HepG2 (cell line): ENCODE data around the gene RABEPK. TPM values are rescaled to one million over a fixed set of nuclear protein-coding genes. Genes with fewer than 3 reads are reported as not detected.

Experiments
- ATF7 ChIP-seq, 2 experiments: fragments of 450-650 bp in 1 of 2; sonication (generic) in 1 of 2; formaldehyde crosslinking in 1 of 2; IDR thresholded peaks; 2 replicates each; pipeline versions ENCODE4 v1.4.0 to v1.6.1; 2016 to 2020; ENCODE audit warnings: antibody characterized with exemption in 1 of 2, mild to moderate bottlenecking in 1 of 2, missing genetic modification reagents in 1 of 2
- FOXO4 ChIP-seq: sonication (generic); formaldehyde crosslinking; conservative IDR thresholded peaks from 2 replicates; pipeline ENCODE4 v1.8.1; 2023; ENCODE audit warnings: missing genetic modification reagents
- KDM2A ChIP-seq: sonication (generic); formaldehyde crosslinking; IDR thresholded peaks from 2 replicates; pipeline ENCODE4 v1.4.0; 2020; ENCODE audit warnings: low read depth, missing genetic modification reagents, borderline replicate concordance
- KMT2B ChIP-seq: IDR thresholded peaks from 2 replicates; pipeline ENCODE4 v1.6.1; 2016; ENCODE audit warnings: missing genetic modification reagents, missing compliant biosample characterization
- MIER3 ChIP-seq: IDR thresholded peaks from 2 replicates; pipeline ENCODE4 v1.6.1; 2016; ENCODE audit warnings: missing compliant biosample characterization, borderline replicate concordance
- MTF1 ChIP-seq: sonication (generic); formaldehyde crosslinking; IDR thresholded peaks from 2 replicates; pipeline ENCODE4 v1.5.0; 2020; ENCODE audit warnings: missing genetic modification reagents
- NFAT5 ChIP-seq: sonication (generic); formaldehyde crosslinking; IDR thresholded peaks from 2 replicates; pipeline ENCODE4 v1.4.0; 2020; ENCODE audit warnings: missing genetic modification reagents
- SMARCE1 ChIP-seq: fragments of 450-650 bp; IDR thresholded peaks from 2 replicates; pipeline ENCODE4 v1.6.1; 2017; ENCODE audit warnings: borderline replicate concordance
- SNRNP70 ChIP-seq: fragments of 200-400 bp; formaldehyde crosslinking; IDR thresholded peaks from 2 replicates; pipeline ENCODE4 v1.6.1; 2017; ENCODE audit warnings: mild to moderate bottlenecking, low read depth, low read length, moderate library complexity
- TBX3 ChIP-seq: fragments of 450-650 bp; IDR thresholded peaks from 2 replicates; pipeline ENCODE4 v1.6.1; 2017; ENCODE audit warnings: antibody characterized with exemption, mild to moderate bottlenecking, inconsistent platforms, borderline replicate concordance
- THAP8 ChIP-seq: sonication (generic); formaldehyde crosslinking; IDR thresholded peaks from 2 replicates; pipeline ENCODE4 v1.5.1; 2020; ENCODE audit warnings: missing genetic modification reagents, mild to moderate bottlenecking, borderline replicate concordance
- ZBTB39 ChIP-seq: sonication (generic); formaldehyde crosslinking; IDR thresholded peaks from 2 replicates; pipeline ENCODE4 v1.5.0; 2020; ENCODE audit warnings: missing genetic modification reagents
- ZNF24 ChIP-seq: fragments of 450-650 bp; IDR thresholded peaks from 2 replicates; pipeline ENCODE4 v1.6.1; 2017; ENCODE audit warnings: antibody characterized with exemption, mild to moderate bottlenecking
- ZNF343 ChIP-seq: sonication (generic); formaldehyde crosslinking; IDR thresholded peaks from 2 replicates; pipeline ENCODE4 v1.4.0; 2020; ENCODE audit warnings: mild to moderate bottlenecking, missing genetic modification reagents
- ZNF44 ChIP-seq: sonication (generic); formaldehyde crosslinking; IDR thresholded peaks from 2 replicates; pipeline ENCODE4 v1.5.1; 2020; ENCODE audit warnings: mild to moderate bottlenecking, missing genetic modification reagents
- ZNF547 ChIP-seq: sonication (generic); formaldehyde crosslinking; IDR thresholded peaks from 2 replicates; pipeline ENCODE4 v1.5.1; 2020; ENCODE audit warnings: mild to moderate bottlenecking, missing genetic modification reagents
- ZNF567 ChIP-seq: sonication (generic); formaldehyde crosslinking; IDR thresholded peaks from 2 replicates; pipeline ENCODE4 v1.8.1; 2023; ENCODE audit warnings: mild to moderate bottlenecking, missing genetic modification reagents, borderline replicate concordance
- ZNF652 ChIP-seq: IDR thresholded peaks from 2 replicates; pipeline ENCODE4 v1.6.1; 2016; ENCODE audit warnings: low read depth, borderline replicate concordance
- ZNF747 ChIP-seq: sonication (generic); formaldehyde crosslinking; IDR thresholded peaks from 2 replicates; pipeline ENCODE4 v1.8.1; 2023; ENCODE audit warnings: missing genetic modification reagents, mild to moderate bottlenecking, borderline replicate concordance
- ZSCAN9 ChIP-seq: IDR thresholded peaks from 2 replicates; pipeline ENCODE4 v1.6.1; 2016; ENCODE audit warnings: borderline replicate concordance
- polyA plus RNA-seq, 8 experiments: library from polyadenylated mRNA; depleted of rRNA in 3 of 8; stranded (reverse) in 7 of 8; unstranded in 1 of 8; fragments of >200 nt; fragmentation: Illumina TruSeq in 4 of 8; extraction: Trizol in 4 of 8; gene quantifications; 2 replicates each; pipeline versions ENCODE4 v1.2.1 to v1.2.3, GENCODE V29; 2011 to 2016; ENCODE audit warnings: low read depth in 4 of 8, missing spikeins in 1 of 8, mixed read lengths in 1 of 8; ENCODE audit not compliant: insufficient read depth in 1 of 8
- total RNA-seq, 5 experiments: library from RNA; depleted of rRNA; stranded (reverse); fragments of >200 nt; fragmentation: Illumina TruSeq; extraction: Trizol; gene quantifications; 2 replicates each; pipeline ENCODE4 v1.2.3, GENCODE V29; 2016; ENCODE audit warnings: low read depth in 1 of 5

RABEPK gene
- total and polyA plus RNA-seq, 2 of the 13 experiments (the other 11 are each of a cell fraction or from before 2014, with no cell fraction given) = 75.5 to 90.0 TPM

GRCh38 chr9:125241000-125241862, 40.9 kb downstream of the RABEPK start, which contains the start of gene HSPA5 (continued):
- TF ChIP-seq FOXO4 (CRISPR knock-in tag) (no peak), THAP8 (CRISPR knock-in tag) (no peak), SNRNP70 (no peak), TBX3 (no peak), ZNF567 (CRISPR knock-in tag) (no peak), ZNF652 (CRISPR knock-in tag) (no peak), MIER3 (CRISPR knock-in tag) (peak; percentile 23; the same call in 1 of the 2 replicates), NFAT5 (CRISPR knock-in tag) (no peak; the same call in 1 of the 2 replicates), ZNF24 (no peak), ZSCAN9 (CRISPR knock-in tag) (peak; percentile 85; the same call in 1 of the 2 replicates), ZNF343 (no peak), ZNF44 (no peak; the same call in 1 of the 2 replicates), MTF1 (CRISPR knock-in tag) (no peak), KDM2A (CRISPR knock-in tag) (peak; percentile 70; the same call in 1 of the 2 replicates), SMARCE1 (no peak), ZBTB39 (CRISPR knock-in tag) (no peak), ATF7 (IDR thresholded peaks at IDR 0.05) (no peak), ATF7 (CRISPR knock-in tag; IDR thresholded peaks at IDR 0.05) (no peak), ZNF547 (CRISPR knock-in tag) (no peak; the same call in none of the 2 replicates), KMT2B (CRISPR knock-in tag) (peak; percentile 20; the same call in 1 of the 2 replicates), ZNF747 (CRISPR knock-in tag) (peak; percentile 95)
